K562 (cell line): ENCODE data around the gene TKTL2. TPM values are rescaled to one million over a fixed set of nuclear protein-coding genes. Genes with fewer than 3 reads are reported as not detected.

Experiments
- BRF2 ChIP-seq: IDR thresholded peaks from 3 replicates; pipeline ENCODE4 v1.6.1; 2011; ENCODE audit warnings: borderline replicate concordance, mild to moderate bottlenecking; ENCODE audit not compliant: insufficient read length, insufficient read depth
- CUX1 ChIP-seq: fragments of 200-800 bp; sonication (Bioruptor generic); IDR thresholded peaks from 2 replicates; pipeline ENCODE4 v1.6.1; 2016; ENCODE audit warnings: missing genetic modification characterization, missing compliant biosample characterization
- JUND ChIP-seq, 2 experiments: IDR thresholded peaks; 2 replicates in 1 of 2; 3 replicates in 1 of 2; pipeline ENCODE4 v1.6.1; 2011; ENCODE audit warnings: borderline replicate concordance in 2 of 2, low read depth in 2 of 2, low read length in 2 of 2, improper control_type of control experiment in 1 of 2, missing biosample characterization in 1 of 2, missing genetic modification characterization in 1 of 2, missing genetic modification reagents in 1 of 2
- POLR2AphosphoS2 ChIP-seq: IDR thresholded peaks from 2 replicates; pipeline ENCODE4 v1.6.1; 2012; ENCODE audit warnings: low read length, improper control_type of control experiment
- SAP30 ChIP-seq: fragments of 200-600 bp; sonication (generic); IDR thresholded peaks from 2 replicates; pipeline ENCODE4 v1.6.1; 2012; ENCODE audit warnings: borderline replicate concordance, low read depth, mild to moderate bottlenecking, moderate library complexity, low read length, control low read depth, inconsistent platforms; ENCODE audit not compliant: insufficient read depth, poor library complexity, severe bottlenecking
- TCF7 ChIP-seq: sonication (generic); IDR thresholded peaks from 2 replicates; pipeline ENCODE4 v1.6.1; 2016; ENCODE audit warnings: antibody characterized with exemption, borderline replicate concordance
- polyA plus RNA-seq, 8 experiments: library from polyadenylated mRNA; depleted of rRNA in 4 of 8; stranded (reverse) in 5 of 8; unstranded in 3 of 8; fragments of >200 nt; fragmentation: Nextera tagmentation in 2 of 8; fragmentation: Illumina TruSeq in 1 of 8; extraction: Ambion mirVana in 2 of 8; extraction: Trizol in 1 of 8; gene quantifications; 2 replicates each; pipeline versions ENCODE4 v1.2.1 to v1.2.3, GENCODE V29; 2011 to 2014; ENCODE audit warnings: inconsistent platforms in 1 of 8, missing spikeins in 1 of 8
- total RNA-seq, 7 experiments: library from RNA; depleted of rRNA in 6 of 7; stranded (reverse); fragments of >200 nt in 6 of 7; fragmentation: Illumina TruSeq in 2 of 7; extraction: Trizol in 2 of 7; gene quantifications; 2 replicates each; pipeline versions ENCODE4 v1.2.1 to v1.2.3, GENCODE V29; 2011 to 2021; ENCODE audit warnings: low replicate concordance in 1 of 7
- TF ChIP-seq, protein P1 (sequence below): fragments of 450-650 bp; formaldehyde crosslinking; IDR thresholded peaks from 2 replicates; pipeline ENCODE4 v1.4.0; 2020; ENCODE audit warnings: mild to moderate bottlenecking
- TF ChIP-seq, protein P2 (sequence below), 2 experiments: IDR thresholded peaks; 2 replicates each; pipeline ENCODE4 v1.6.1; 2012; ENCODE audit warnings: improper control_type of control experiment in 2 of 2, low read depth in 2 of 2, low read length in 2 of 2, borderline replicate concordance in 1 of 2

Gene TKTL2
- total and polyA plus RNA-seq, 9 of the 15 experiments (the other 6 are each of a cell fraction or from before 2014, with no cell fraction given): 0.03 to 0.31 (median 0.09) TPM; not detected in 1

DNA sequence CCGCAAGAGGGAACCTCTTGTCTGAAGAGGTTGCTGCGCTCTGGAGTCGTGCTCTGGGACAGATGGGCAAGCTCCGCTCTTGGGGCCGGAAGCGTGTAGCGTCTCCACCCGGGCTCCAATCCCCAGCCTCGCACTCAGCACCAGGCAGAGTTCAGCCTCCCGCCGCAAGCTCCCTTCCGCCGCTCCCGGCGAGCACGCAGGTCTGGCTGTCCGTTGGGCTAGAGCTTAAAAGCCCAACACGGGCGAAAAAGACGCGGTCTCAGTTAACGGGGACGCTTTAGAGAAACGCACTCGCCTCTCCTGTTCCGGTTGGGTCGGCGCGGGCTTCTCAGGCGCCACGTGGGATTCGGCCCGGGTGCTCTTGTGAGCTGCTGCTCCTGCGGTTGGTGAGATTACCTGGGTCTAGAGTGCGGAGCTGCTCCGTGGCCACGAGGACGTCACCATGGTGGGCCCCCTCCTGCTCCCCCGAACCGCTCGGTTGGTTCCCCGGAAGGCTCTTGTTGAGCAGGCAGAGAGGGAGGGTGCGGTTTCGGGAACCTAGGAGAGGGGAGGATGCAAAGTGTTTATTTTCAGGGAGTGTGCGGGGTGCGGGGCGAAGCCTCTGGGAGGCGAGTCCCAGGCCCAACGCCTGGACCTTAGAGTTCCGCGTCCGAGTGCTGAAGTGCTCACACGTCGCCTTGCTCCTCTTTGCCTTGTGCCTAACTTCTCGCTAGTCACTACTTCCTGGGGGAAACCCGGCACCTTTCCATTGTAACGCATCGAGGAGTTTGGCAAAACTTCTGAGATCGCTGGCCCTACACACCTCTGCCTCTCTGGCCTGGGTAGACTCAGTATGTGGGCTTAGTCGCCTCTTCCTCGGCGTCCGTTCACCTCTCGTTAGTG, 21.0 kb upstream of the TKTL2 start, which contains the start of gene TMA16 (continued):
- no peak for TF ChIP-seq TCF7
- peak; percentile 57 for TF ChIP-seq JUND (IDR thresholded peaks at IDR 0.05; ENCODE audit: borderline replicate concordance, low read depth, low read length)
- TF ChIP-seq JUND (tag; IDR thresholded peaks at IDR 0.05; ENCODE audit: borderline replicate concordance, low read depth, low read length): no peak
- no peak for TF ChIP-seq CUX1 (CRISPR knock-in tag)
- TF ChIP-seq, protein P1, sequence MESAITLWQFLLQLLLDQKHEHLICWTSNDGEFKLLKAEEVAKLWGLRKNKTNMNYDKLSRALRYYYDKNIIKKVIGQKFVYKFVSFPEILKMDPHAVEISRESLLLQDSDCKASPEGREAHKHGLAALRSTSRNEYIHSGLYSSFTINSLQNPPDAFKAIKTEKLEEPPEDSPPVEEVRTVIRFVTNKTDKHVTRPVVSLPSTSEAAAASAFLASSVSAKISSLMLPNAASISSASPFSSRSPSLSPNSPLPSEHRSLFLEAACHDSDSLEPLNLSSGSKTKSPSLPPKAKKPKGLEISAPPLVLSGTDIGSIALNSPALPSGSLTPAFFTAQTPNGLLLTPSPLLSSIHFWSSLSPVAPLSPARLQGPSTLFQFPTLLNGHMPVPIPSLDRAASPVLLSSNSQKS: no peak
- no peak for TF ChIP-seq BRF2
- TF ChIP-seq, protein P2, sequence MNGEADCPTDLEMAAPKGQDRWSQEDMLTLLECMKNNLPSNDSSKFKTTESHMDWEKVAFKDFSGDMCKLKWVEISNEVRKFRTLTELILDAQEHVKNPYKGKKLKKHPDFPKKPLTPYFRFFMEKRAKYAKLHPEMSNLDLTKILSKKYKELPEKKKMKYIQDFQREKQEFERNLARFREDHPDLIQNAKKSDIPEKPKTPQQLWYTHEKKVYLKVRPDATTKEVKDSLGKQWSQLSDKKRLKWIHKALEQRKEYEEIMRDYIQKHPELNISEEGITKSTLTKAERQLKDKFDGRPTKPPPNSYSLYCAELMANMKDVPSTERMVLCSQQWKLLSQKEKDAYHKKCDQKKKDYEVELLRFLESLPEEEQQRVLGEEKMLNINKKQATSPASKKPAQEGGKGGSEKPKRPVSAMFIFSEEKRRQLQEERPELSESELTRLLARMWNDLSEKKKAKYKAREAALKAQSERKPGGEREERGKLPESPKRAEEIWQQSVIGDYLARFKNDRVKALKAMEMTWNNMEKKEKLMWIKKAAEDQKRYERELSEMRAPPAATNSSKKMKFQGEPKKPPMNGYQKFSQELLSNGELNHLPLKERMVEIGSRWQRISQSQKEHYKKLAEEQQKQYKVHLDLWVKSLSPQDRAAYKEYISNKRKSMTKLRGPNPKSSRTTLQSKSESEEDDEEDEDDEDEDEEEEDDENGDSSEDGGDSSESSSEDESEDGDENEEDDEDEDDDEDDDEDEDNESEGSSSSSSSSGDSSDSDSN (IDR thresholded peaks at IDR 0.05; ENCODE audit: borderline replicate concordance in 1 of 2, low read depth in 2 of 2, low read length in 2 of 2): peak; percentile 99 to 100
- TF ChIP-seq POLR2AphosphoS2: no peak
- TF ChIP-seq SAP30: peak; percentile 95
